SK-MEL-5 (cell line): ENCODE measurements around the gene AGO4. TPM values are rescaled to one million over a fixed set of nuclear protein-coding genes. Genes with fewer than 3 reads are reported as not detected.
"Not testable (repeated sequence)": the region's sequence is repeated elsewhere in the genome, so short reads cannot be mapped to it uniquely, and the experiment has no call there.

Experiments
- DNase-seq: peaks from one replicate; pipeline ENCODE4 v3.0.0-alpha.2; 2016; ENCODE audit warnings: low read depth, low spot score
- in situ Hi-C: cut with HindIII; loops from 2 replicates; pipeline ENCODE4 v1.10.0; 2016; ENCODE audit warnings: low sequenced_read_pairs, high pct_unique_total_duplicates, low pct_unique_long_range_greater_than_20kb
- total RNA-seq: library from RNA; depleted of rRNA; stranded (reverse); fragments of >200 nt; shearing (Covaris generic); gene quantifications from 2 replicates; pipeline ENCODE4 v1.2.3, GENCODE V29; 2014

Gene AGO4
- total RNA-seq, 1 experiment from 2014 or later: 7.6 TPM

DNA sequence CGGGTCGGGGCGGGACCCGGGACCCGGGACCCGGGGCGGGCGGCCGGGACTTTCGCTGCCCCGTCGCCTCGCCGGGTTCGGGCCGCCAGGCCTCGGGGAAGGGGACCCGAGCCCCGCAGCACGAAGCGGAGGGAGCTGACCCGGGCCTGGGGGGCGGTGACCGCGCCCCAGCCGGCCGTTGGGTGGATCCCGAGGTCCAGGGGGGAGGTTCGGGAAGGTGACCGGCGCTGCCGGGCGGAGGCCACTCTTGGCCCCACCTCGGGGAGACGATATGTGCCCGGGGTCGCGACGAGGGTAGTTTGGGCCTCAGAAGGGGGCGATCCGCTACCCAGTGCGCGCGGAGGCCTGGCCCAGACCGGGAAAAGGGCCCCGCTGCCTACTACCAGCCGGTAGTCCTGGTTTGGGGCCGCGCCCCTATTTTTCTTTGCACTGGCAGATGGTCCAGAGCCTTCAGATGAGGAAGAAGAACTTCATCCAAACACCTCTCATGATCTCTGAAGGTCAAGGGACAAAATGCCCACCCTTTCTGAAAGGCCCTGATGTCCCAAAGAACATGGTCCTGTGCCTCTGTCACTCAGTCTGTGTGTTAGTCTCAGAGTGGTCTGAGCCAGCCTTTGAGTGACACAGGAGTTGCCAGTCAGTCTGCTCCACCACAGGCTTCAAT lies 766 bp downstream of the AGO4 start:
- in situ Hi-C loops: no loop called here
- no peak for DNase-seq

DNA sequence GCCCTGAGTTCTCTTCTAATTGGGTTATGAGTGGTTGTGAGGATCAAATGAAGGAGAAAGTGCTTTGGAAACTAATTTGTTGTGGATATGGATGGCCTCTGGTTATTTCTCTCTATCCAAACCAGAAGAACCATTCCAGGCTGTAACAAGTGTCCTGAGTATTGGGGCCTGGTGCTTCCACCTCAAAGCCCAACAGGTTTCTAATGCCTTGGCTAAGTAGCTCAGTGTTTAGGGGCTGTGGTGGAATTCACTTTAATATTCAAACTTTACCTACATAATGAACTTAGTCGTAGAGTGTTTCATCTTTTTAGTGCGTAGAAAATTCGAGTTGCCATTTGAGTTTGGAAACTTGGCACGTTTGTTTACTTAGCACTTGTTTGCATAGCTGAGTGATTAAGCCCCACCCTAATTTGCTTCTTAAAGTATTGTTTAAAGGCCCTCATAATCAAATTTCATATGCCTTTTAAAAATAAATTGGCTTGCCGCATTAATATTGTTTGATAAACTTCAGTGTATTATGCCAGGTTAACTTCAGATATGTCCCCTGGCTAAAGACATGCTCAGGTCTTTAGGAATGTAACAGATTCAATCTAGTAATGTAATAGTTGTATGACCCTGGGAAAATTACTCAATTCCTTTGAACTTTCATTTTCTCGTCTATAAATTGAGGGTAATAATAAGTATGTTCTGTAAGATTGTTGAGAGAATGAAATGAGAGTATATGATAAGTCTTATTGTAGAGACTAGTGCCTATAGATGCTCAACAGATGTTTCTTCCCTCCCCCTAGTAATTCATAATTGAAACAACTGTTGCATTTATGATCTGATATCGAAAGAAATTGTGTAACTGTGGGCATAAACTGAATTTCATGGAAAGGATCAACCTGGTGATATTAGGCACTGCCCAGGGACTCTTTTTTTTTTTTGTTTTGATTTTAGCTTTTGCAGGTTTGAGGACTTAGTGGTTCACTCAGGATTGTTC lies 1.6 kb downstream of the AGO4 start:
- no peak for DNase-seq
- in situ Hi-C loops: no loop called here

DNA sequence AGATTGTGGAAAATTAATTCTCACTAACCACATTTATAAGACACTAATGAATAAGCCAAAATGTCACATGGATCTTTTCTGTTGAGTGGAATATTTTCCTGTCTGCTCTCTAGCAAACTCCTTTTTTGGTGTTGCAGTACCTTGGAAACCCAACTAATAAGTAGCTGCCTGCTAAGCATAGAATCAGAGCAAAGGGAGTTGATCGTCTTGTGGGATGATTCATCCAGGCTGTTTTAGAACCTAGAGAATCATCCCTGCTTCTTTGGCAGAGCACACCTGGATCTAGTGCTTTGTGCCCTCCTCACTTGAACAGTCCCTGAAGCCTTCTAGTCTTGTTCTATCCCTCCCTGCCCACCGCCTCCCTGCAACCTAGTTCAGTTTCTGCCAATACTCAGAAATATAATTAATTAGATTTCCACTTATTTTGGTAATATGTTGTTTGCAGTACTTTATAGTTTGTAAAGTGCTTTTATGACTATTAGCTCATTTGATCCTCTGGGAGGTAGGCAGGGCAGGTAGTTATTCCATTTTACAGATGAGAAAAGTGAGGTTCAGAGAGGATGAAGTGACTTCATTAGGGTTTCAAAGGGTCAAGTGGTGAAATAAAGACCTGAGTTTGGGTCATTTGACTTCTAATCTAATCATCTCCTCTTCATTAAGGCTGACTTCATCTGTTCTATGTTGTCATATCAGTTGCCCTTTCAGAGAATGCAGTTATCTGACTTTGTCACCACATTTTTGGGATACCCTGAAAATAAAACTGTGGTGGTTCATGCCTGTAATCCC lies 2.5 kb downstream of the AGO4 start:
- in situ Hi-C loops: no loop called here
- no peak for DNase-seq

GRCh38 chr1:35812754-35813153 lies 4.9 kb downstream of the AGO4 start:
- in situ Hi-C loops: not testable (repeated sequence)

DNA sequence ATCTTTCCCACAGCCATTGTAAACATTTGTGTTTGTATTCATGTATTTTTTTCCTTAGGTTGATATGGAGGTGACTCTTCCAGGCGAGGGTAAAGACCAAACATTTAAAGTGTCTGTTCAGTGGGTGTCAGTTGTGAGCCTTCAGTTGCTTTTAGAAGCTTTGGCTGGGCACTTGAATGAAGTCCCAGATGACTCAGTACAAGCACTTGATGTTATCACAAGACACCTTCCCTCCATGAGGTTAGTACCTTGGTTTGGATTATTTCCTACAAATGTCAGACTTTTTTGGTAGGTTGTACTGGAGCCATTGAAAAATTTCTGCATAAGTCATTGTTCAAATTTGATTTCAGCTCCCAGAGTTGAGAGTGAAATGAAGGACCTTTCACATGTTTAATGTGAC lies 17.4 kb downstream of the AGO4 start:
- DNase-seq: no peak
- in situ Hi-C loops: no loop called here

More at GRCh38 chr1:35812754-35813153, 4.9 kb downstream of the AGO4 start:
- not testable (repeated sequence) for DNase-seq

DNA sequence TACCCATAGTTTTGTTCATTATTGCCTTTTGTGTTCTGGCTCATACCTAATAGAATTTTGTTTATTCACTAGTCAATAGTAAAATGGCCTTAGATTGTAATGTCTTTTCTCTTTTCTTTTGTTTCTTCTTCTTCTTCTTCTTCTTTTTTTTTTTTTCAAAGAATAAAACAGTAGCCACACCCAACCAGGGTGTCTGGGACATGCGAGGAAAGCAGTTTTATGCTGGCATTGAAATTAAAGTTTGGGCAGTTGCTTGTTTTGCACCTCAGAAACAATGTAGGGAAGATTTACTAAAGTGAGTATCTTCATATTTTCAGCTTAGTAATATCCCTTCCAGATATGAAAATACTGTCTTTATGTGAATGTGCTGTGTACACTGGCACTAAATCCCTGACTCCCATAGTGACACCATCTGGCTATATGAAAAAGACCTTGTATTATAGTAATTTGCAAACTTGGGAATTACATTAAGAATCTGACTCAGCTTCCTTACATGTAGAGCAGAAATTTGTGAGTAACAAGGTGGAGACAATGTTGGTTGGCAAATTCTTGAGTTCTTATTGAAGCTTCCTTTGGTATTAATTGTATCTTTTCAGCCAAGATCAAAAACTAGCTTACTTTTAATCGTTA lies 24.6 kb downstream of the AGO4 start:
- in situ Hi-C loops: no loop called here
- DNase-seq: no peak

DNA sequence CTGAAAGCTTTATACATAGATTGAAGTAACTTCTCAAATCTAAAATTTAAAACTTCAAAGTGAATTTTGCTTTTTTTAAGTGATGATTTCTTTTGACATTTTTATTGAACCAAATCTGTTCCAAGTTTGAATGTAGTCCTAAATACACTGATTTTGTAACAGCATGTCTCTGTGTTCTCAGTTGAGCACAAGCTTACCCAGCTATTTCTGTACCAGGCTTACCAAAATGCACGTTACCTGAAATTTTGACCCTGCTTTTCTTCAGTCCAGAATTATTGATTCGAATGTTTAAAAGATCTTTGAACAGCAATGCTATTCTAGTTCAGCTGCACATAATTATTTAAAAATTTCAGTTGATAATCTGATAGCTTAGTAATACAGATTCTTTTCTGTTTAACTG lies 25.6 kb downstream of the AGO4 start:
- in situ Hi-C loops: no loop called here
- DNase-seq: no peak

GRCh38 chr1:35834218-35834617 lies 26.4 kb downstream of the AGO4 start:
- no peak for DNase-seq
- in situ Hi-C loops: no loop called here

- peak; percentile 43 for DNase-seq
- in situ Hi-C loops: no loop called here
Observed at GRCh38 chr1:35835398-35835797, 27.6 kb downstream of the AGO4 start.

DNA sequence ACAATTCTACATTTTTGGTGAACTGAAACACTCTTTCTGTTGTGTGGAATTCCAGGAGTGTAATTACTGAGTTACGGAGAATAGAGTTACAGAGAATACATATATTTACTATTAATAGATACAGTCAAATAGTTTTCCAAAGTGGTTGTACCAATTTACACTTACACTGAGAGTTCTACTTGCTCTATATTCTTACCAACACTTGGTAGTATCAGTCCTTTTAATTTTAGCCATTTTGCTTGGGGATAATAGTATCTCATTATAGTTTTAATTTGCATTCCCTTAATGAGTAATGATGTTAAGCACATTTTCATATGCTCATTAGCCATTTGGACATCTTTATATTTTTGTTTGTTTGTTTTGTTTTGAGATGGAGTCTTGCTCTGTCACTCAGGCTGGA lies 28.9 kb downstream of the AGO4 start:
- DNase-seq: no peak
- in situ Hi-C loops: no loop called here

- DNase-seq: no peak
- in situ Hi-C loops: no loop called here
Observed at GRCh38 chr1:35838693-35839245, 31.0 kb downstream of the AGO4 start.

GRCh38 chr1:35844826-35845225 lies 37.0 kb downstream of the AGO4 start:
- in situ Hi-C loops: no loop called here
- peak; percentile 93 for DNase-seq

GRCh38 chr1:35845766-35846165 lies 38.0 kb downstream of the AGO4 start:
- peak; percentile 2 for DNase-seq

DNA sequence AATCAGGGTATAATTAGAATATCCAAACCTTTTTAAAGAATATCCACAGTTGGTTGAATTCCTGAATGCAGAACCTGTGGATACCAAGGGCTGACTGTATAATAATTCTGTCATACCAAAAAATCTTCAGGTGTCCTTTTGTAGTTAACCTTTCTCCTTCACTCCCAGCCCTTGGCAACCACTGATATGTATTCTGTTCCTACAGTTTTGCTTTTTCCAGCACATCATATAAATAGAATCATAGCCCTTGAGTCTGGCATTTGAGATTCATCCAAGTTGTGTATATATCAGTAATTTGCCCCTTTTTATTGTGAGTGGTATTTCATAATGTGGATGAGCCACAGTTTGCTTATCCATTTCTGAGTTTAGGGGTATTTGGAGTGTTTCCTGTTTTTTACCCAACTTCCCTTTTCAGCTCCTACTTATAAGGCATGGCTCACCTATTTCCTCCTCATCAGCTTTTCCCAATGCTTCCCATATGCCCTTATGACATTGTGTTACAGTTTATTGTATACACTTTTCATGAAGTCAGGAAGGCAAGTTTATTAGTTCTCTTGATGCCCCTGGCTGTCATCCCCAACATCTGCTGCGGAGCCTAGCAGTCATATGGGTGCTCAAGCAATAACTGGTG lies 40.2 kb downstream of the AGO4 start:
- in situ Hi-C loops: no loop called here
- DNase-seq: no peak

More at GRCh38 chr1:35845766-35846165, 38.0 kb downstream of the AGO4 start:
- in situ Hi-C loops: no loop called here

GRCh38 chr1:35850051-35850450 lies 42.2 kb downstream of the AGO4 start:
- in situ Hi-C loops: no loop called here
- no peak for DNase-seq

GRCh38 chr1:35850716-35851115 lies 42.9 kb downstream of the AGO4 start:
- in situ Hi-C loops: no loop called here
- no peak for DNase-seq
